HepG2 (cell line): ENCODE results near the gene SLC35F6. TPM values are rescaled to one million over a fixed set of nuclear protein-coding genes. Genes with fewer than 3 reads are reported as not detected.
A peak's percentile ranks its signal among the peaks of the same experiment; 100 is the strongest.

Experiments used
- AHR ChIP-seq: IDR thresholded peaks from 2 replicates; pipeline ENCODE4 v1.6.1; 2018; ENCODE audit warnings: missing genetic modification reagents, missing compliant biosample characterization
- BCL6 ChIP-seq: IDR thresholded peaks from 2 replicates; pipeline ENCODE4 v1.6.1; 2016; ENCODE audit warnings: missing genetic modification reagents, missing compliant biosample characterization
- CAMTA2 ChIP-seq: sonication (generic); formaldehyde crosslinking; IDR thresholded peaks from 2 replicates; pipeline ENCODE4 v1.4.0; 2020; ENCODE audit warnings: mild to moderate bottlenecking, missing genetic modification reagents, borderline replicate concordance
- CCAR2 ChIP-seq: fragments of 200-400 bp; formaldehyde crosslinking; optimal IDR thresholded peaks from 2 replicates; pipeline ENCODE3; 2018; ENCODE audit warnings: low read depth, mild to moderate bottlenecking, low read length, moderate library complexity
- FOXK1 ChIP-seq: sonication (generic); formaldehyde crosslinking; IDR thresholded peaks from 2 replicates; pipeline ENCODE4 v1.4.0; 2020; ENCODE audit warnings: low read depth, missing genetic modification reagents, borderline replicate concordance
- KLF13 ChIP-seq: sonication (generic); formaldehyde crosslinking; IDR thresholded peaks from 2 replicates; pipeline ENCODE4 v1.4.0; 2020; ENCODE audit warnings: mild to moderate bottlenecking, missing genetic modification reagents
- KLF6 ChIP-seq: IDR thresholded peaks from 2 replicates; pipeline ENCODE4 v1.8.0; 2016; ENCODE audit warnings: missing biosample characterization, missing genetic modification reagents
- NCOA2 ChIP-seq: sonication (generic); formaldehyde crosslinking; IDR thresholded peaks from 2 replicates; pipeline ENCODE4 v1.8.0; 2022; ENCODE audit warnings: inconsistent platforms
- RBFOX2 ChIP-seq: fragments of 200-400 bp; formaldehyde crosslinking; IDR thresholded peaks from 2 replicates; pipeline ENCODE4 v1.6.1; 2017; ENCODE audit warnings: low read depth, mild to moderate bottlenecking, low read length
- SAP130 ChIP-seq: IDR thresholded peaks from 2 replicates; pipeline ENCODE4 v1.6.1; 2016; ENCODE audit warnings: low read depth
- THYN1 ChIP-seq: sonication (generic); formaldehyde crosslinking; IDR thresholded peaks from 2 replicates; pipeline ENCODE4 v1.8.1; 2023; ENCODE audit warnings: low read depth, mild to moderate bottlenecking, moderate library complexity, missing genetic modification reagents, borderline replicate concordance
- ZNF292 ChIP-seq: sonication (generic); formaldehyde crosslinking; IDR thresholded peaks from 2 replicates; pipeline ENCODE4 v1.8.1; 2022; ENCODE audit warnings: mild to moderate bottlenecking, low read depth, missing genetic modification reagents, borderline replicate concordance
- polyA plus RNA-seq, 8 experiments: library from polyadenylated mRNA; depleted of rRNA in 3 of 8; stranded (reverse) in 7 of 8; unstranded in 1 of 8; fragments of >200 nt; fragmentation: Illumina TruSeq in 4 of 8; extraction: Trizol in 4 of 8; gene quantifications; 2 replicates each; pipeline versions ENCODE4 v1.2.1 to v1.2.3, GENCODE V29; 2011 to 2016; ENCODE audit warnings: low read depth in 4 of 8, missing spikeins in 1 of 8, mixed read lengths in 1 of 8; ENCODE audit not compliant: insufficient read depth in 1 of 8
- total RNA-seq, 5 experiments: library from RNA; depleted of rRNA; stranded (reverse); fragments of >200 nt; fragmentation: Illumina TruSeq; extraction: Trizol; gene quantifications; 2 replicates each; pipeline ENCODE4 v1.2.3, GENCODE V29; 2016; ENCODE audit warnings: low read depth in 1 of 5
- TF ChIP-seq, protein P1 (sequence below): sonication (generic); formaldehyde crosslinking; IDR thresholded peaks from 2 replicates; pipeline ENCODE4 v1.4.0; 2020; ENCODE audit warnings: missing genetic modification reagents, borderline replicate concordance
- TF ChIP-seq, protein P2 (sequence below): IDR thresholded peaks from 2 replicates; pipeline ENCODE4 v1.6.1; 2016; ENCODE audit warnings: mild to moderate bottlenecking, missing biosample characterization, missing genetic modification reagents
- TF ChIP-seq, protein P3 (sequence below): sonication (generic); formaldehyde crosslinking; IDR thresholded peaks from 2 replicates; pipeline ENCODE4 v1.5.1; 2020; ENCODE audit warnings: missing genetic modification reagents, mild to moderate bottlenecking, borderline replicate concordance
- TF ChIP-seq, protein P4 (sequence below): sonication (generic); formaldehyde crosslinking; IDR thresholded peaks from 2 replicates; pipeline ENCODE4 v1.4.0; 2020; ENCODE audit warnings: missing genetic modification reagents, borderline replicate concordance

SLC35F6 gene
- total and polyA plus RNA-seq, 2 of the 13 experiments (the other 11 are each of a cell fraction or from before 2014, with no cell fraction given), result 15.2 to 21.2 TPM

DNA sequence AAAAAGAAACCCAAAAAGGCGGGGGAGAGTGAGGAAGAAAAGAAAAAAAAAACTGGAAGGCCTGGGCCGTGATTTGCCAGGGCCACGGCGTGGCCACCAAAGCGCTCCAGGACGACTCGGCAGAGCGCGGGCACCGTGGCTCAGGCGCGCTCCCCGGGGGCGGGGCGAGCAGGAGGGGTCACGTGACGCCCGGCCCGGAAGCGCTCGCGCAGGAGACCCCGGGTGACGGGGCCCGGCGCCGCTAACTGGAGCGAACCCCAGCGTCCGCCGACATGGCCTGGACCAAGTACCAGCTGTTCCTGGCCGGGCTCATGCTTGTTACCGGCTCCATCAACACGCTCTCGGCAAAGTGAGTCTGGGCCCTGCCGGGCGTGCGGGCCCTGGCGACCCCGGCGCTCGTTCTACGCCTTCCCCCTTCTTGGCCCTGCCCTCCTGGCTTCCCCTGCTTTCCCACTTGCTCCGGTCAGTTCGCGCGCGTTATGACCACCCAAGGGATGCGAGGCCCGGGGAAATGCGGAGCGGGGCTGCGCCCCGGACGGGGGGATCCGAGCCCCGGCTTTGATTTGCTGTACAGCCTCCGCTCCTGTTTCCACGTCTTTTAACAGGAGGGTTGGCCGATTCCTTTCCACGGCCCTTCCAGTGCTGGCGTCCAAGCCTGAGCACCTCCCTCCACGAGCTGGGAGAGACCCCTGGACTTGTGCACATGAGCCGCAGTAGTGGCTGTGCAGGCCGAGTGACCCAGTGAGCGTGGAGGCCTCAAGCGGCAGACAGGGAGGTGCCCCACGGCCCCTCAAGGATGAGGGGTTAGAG lies at the start of gene SLC35F6 (continued):
- TF ChIP-seq, protein P1, sequence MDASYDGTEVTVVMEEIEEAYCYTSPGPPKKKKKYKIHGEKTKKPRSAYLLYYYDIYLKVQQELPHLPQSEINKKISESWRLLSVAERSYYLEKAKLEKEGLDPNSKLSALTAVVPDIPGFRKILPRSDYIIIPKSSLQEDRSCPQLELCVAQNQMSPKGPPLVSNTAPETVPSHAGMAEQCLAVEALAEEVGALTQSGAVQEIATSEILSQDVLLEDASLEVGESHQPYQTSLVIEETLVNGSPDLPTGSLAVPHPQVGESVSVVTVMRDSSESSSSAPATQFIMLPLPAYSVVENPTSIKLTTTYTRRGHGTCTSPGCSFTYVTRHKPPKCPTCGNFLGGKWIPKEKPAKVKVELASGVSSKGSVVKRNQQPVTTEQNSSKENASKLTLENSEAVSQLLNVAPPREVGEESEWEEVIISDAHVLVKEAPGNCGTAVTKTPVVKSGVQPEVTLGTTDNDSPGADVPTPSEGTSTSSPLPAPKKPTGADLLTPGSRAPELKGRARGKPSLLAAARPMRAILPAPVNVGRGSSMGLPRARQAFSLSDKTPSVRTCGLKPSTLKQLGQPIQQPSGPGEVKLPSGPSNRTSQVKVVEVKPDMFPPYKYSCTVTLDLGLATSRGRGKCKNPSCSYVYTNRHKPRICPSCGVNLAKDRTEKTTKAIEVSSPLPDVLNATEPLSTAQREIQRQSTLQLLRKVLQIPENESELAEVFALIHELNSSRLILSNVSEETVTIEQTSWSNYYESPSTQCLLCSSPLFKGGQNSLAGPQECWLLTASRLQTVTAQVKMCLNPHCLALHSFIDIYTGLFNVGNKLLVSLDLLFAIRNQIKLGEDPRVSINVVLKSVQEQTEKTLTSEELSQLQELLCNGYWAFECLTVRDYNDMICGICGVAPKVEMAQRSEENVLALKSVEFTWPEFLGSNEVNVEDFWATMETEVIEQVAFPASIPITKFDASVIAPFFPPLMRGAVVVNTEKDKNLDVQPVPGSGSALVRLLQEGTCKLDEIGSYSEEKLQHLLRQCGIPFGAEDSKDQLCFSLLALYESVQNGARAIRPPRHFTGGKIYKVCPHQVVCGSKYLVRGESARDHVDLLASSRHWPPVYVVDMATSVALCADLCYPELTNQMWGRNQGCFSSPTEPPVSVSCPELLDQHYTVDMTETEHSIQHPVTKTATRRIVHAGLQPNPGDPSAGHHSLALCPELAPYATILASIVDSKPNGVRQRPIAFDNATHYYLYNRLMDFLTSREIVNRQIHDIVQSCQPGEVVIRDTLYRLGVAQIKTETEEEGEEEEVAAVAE, result no peak
- TF ChIP-seq, protein P2, sequence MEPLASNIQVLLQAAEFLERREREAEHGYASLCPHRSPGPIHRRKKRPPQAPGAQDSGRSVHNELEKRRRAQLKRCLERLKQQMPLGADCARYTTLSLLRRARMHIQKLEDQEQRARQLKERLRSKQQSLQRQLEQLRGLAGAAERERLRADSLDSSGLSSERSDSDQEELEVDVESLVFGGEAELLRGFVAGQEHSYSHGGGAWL, result peak; percentile 92
- TF ChIP-seq FOXK1, result no peak
- no peak for TF ChIP-seq NCOA2 (CRISPR knock-in tag)
- TF ChIP-seq CCAR2, result no peak
- TF ChIP-seq THYN1, result no peak
- peak; percentile 79 for TF ChIP-seq KLF6 (CRISPR knock-in tag)
- TF ChIP-seq RBFOX2, result peak; percentile 93
- TF ChIP-seq, protein P3, sequence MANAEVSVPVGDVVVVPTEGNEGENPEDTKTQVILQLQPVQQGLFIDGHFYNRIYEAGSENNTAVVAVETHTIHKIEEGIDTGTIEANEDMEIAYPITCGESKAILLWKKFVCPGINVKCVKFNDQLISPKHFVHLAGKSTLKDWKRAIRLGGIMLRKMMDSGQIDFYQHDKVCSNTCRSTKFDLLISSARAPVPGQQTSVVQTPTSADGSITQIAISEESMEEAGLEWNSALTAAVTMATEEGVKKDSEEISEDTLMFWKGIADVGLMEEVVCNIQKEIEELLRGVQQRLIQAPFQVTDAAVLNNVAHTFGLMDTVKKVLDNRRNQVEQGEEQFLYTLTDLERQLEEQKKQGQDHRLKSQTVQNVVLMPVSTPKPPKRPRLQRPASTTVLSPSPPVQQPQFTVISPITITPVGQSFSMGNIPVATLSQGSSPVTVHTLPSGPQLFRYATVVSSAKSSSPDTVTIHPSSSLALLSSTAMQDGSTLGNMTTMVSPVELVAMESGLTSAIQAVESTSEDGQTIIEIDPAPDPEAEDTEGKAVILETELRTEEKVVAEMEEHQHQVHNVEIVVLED (CRISPR knock-in tag), result peak; percentile 73; the same call in 1 of the 2 replicates
- peak; percentile 62; the same call in 1 of the 2 replicates for TF ChIP-seq BCL6
- TF ChIP-seq AHR (CRISPR knock-in tag), result 0 out of 2 replicates have a peak, but pooled peaks have one; percentile 66
- peak; percentile 32; the same call in 1 of the 2 replicates for TF ChIP-seq ZNF292 (CRISPR knock-in tag)
- 0 out of 2 replicates have a peak, but pooled peaks have one; percentile 69 for TF ChIP-seq CAMTA2 (CRISPR knock-in tag)
- TF ChIP-seq, protein P4, sequence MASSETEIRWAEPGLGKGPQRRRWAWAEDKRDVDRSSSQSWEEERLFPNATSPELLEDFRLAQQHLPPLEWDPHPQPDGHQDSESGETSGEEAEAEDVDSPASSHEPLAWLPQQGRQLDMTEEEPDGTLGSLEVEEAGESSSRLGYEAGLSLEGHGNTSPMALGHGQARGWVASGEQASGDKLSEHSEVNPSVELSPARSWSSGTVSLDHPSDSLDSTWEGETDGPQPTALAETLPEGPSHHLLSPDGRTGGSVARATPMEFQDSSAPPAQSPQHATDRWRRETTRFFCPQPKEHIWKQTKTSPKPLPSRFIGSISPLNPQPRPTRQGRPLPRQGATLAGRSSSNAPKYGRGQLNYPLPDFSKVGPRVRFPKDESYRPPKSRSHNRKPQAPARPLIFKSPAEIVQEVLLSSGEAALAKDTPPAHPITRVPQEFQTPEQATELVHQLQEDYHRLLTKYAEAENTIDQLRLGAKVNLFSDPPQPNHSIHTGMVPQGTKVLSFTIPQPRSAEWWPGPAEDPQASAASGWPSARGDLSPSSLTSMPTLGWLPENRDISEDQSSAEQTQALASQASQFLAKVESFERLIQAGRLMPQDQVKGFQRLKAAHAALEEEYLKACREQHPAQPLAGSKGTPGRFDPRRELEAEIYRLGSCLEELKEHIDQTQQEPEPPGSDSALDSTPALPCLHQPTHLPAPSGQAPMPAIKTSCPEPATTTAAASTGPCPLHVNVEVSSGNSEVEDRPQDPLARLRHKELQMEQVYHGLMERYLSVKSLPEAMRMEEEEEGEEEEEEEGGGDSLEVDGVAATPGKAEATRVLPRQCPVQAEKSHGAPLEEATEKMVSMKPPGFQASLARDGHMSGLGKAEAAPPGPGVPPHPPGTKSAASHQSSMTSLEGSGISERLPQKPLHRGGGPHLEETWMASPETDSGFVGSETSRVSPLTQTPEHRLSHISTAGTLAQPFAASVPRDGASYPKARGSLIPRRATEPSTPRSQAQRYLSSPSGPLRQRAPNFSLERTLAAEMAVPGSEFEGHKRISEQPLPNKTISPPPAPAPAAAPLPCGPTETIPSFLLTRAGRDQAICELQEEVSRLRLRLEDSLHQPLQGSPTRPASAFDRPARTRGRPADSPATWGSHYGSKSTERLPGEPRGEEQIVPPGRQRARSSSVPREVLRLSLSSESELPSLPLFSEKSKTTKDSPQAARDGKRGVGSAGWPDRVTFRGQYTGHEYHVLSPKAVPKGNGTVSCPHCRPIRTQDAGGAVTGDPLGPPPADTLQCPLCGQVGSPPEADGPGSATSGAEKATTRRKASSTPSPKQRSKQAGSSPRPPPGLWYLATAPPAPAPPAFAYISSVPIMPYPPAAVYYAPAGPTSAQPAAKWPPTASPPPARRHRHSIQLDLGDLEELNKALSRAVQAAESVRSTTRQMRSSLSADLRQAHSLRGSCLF (CRISPR knock-in tag), result no peak
- TF ChIP-seq KLF13, result peak; percentile 92
- TF ChIP-seq SAP130 (CRISPR knock-in tag), result peak; percentile 94
